ENCODE data around the gene GANC.
"Not testable (repeated sequence)": the region's sequence is repeated elsewhere in the genome, so short reads cannot be mapped to it uniquely, and the experiment has no call there.

GANC gene

GRCh38 chr15:42337104-42337503, 64.1 kb downstream of the GANC start:
- intact Hi-C loops (cut with DNase I); DNase-seq: not testable (repeated sequence)

- intact Hi-C loops (cut with DNase I), result no loop called here
- DNase-seq, result no peak
Measured at GRCh38 chr15:42338500-42338899, 65.5 kb downstream of the GANC start.

GRCh38 chr15:42343596-42344232, 70.7 kb downstream of the GANC start:
- intact Hi-C loops (cut with DNase I), result no loop called here
- no peak for DNase-seq

- intact Hi-C loops (cut with DNase I), result no loop called here
- no peak for DNase-seq
Measured at GRCh38 chr15:42344763-42345162, 71.8 kb downstream of the GANC start.

- intact Hi-C loops (cut with DNase I), result no loop called here
- no peak for DNase-seq
Measured at GRCh38 chr15:42345504-42345903, 72.5 kb downstream of the GANC start.

GRCh38 chr15:42348083-42348482, 75.1 kb downstream of the GANC start:
- DNase-seq, result no peak
- intact Hi-C loops (cut with DNase I), result no loop called here

- intact Hi-C loops (cut with DNase I), result no loop called here
- DNase-seq, result no peak
Measured at GRCh38 chr15:42349186-42349585, 76.2 kb downstream of the GANC start.

- intact Hi-C loops (cut with DNase I), result no loop called here
- peak in 2 of 10 donors; percentile 3 to 6 for DNase-seq
Measured at GRCh38 chr15:42352401-42352800, 79.4 kb downstream of the GANC start.

- intact Hi-C loops (cut with DNase I), result no loop called here
- no peak for DNase-seq
Measured at GRCh38 chr15:42353061-42353460, 80.1 kb downstream of the GANC start.

- no peak for DNase-seq
- intact Hi-C loops (cut with DNase I), result no loop called here
Measured at GRCh38 chr15:42354824-42355223, 81.8 kb downstream of the GANC start.

- intact Hi-C loops (cut with DNase I), result no loop called here
- no peak for DNase-seq
Measured at GRCh38 chr15:42355291-42355690, 82.3 kb downstream of the GANC start.

- intact Hi-C loops (cut with DNase I), result no loop called here
- DNase-seq, result no peak
Measured at GRCh38 chr15:42356851-42357250, 83.8 kb downstream of the GANC start.

GRCh38 chr15:42358141-42358540, 85.1 kb downstream of the GANC start:
- DNase-seq, result no peak
- intact Hi-C loops (cut with DNase I), result no loop called here

- DNase-seq, result no peak
Measured at GRCh38 chr15:42359249-42359648, 86.2 kb downstream of the GANC start, which contains the start of gene CAPN3. Gene CAPN3 (plus strand): TSS chr15:42359501. CDS start chr15:42359806, 305 bp downstream.

GRCh38 chr15:42359985-42360384, 87.0 kb downstream of the GANC start:
- peak in 2 of 10 donors; percentile 32 to 87 for DNase-seq
- intact Hi-C loops (cut with DNase I), result no loop called here

More at GRCh38 chr15:42359249-42359648, 86.2 kb downstream of the GANC start, which contains the start of gene CAPN3:
- intact Hi-C loops (cut with DNase I), result no loop called here

- DNase-seq, result no peak
- intact Hi-C loops (cut with DNase I), result no loop called here
Measured at GRCh38 chr15:42360535-42361112, 87.6 kb downstream of the GANC start.

- no peak for DNase-seq
- intact Hi-C loops (cut with DNase I), result no loop called here
Measured at GRCh38 chr15:42363487-42363886, 90.5 kb downstream of the GANC start.

GRCh38 chr15:42363942-42364341, 90.9 kb downstream of the GANC start:
- no peak for DNase-seq
- intact Hi-C loops (cut with DNase I), result no loop called here

GRCh38 chr15:42364529-42364928, 91.5 kb downstream of the GANC start:
- intact Hi-C loops (cut with DNase I), result no loop called here
- peak in 5 of 10 donors; percentile 26 to 59 (median 41) for DNase-seq

GRCh38 chr15:42365921-42366550, 93.0 kb downstream of the GANC start:
- DNase-seq, result no peak
- intact Hi-C loops (cut with DNase I), result no loop called here

GRCh38 chr15:42367041-42367440, 94.0 kb downstream of the GANC start:
- DNase-seq, result no peak

GRCh38 chr15:42368096-42368495, 95.1 kb downstream of the GANC start:
- DNase-seq, result no peak
- intact Hi-C loops (cut with DNase I), result no loop called here

More at GRCh38 chr15:42367041-42367440, 94.0 kb downstream of the GANC start:
- intact Hi-C loops (cut with DNase I), result no loop called here
